CD4-positive, alpha-beta T cell treated with Interleukin-6 for 4 hours (primary cell): ENCODE measurements around the gene HSD11B1L.

Source experiments
- DNase-seq: peaks from one replicate; pipeline ENCODE4 v3.0.0-alpha.2; 2020; ENCODE audit warnings: mixed read lengths

HSD11B1L gene

GRCh38 chr19:5667751-5668271 is 13.0 kb upstream of the HSD11B1L start:
- DNase-seq = no peak

GRCh38 chr19:5669212-5669611 is 11.6 kb upstream of the HSD11B1L start:
- no peak for DNase-seq

GRCh38 chr19:5671600-5671999 is 9.2 kb upstream of the HSD11B1L start:
- no peak for DNase-seq

- DNase-seq = no peak
Measured at GRCh38 chr19:5672708-5673459, 7.9 kb upstream of the HSD11B1L start.

GRCh38 chr19:5673752-5674151 is 7.1 kb upstream of the HSD11B1L start:
- DNase-seq = no peak

GRCh38 chr19:5674714-5675113 is 6.1 kb upstream of the HSD11B1L start:
- DNase-seq = no peak

GRCh38 chr19:5676105-5676771 is 4.6 kb upstream of the HSD11B1L start:
- DNase-seq = no peak

- no peak for DNase-seq
Measured at GRCh38 chr19:5676772-5677105, 4.1 kb upstream of the HSD11B1L start.

GRCh38 chr19:5677136-5677535 is 3.7 kb upstream of the HSD11B1L start:
- no peak for DNase-seq

GRCh38 chr19:5677580-5677979 is 3.2 kb upstream of the HSD11B1L start:
- no peak for DNase-seq

GRCh38 chr19:5678071-5678718 is 2.6 kb upstream of the HSD11B1L start:
- no peak for DNase-seq

- DNase-seq = no peak
Measured at GRCh38 chr19:5679289-5680083, 1.3 kb upstream of the HSD11B1L start.

GRCh38 chr19:5680084-5680436 is 767 bp upstream of the HSD11B1L start:
- no peak for DNase-seq

- DNase-seq = no peak
Measured at GRCh38 chr19:5681391-5682106, 722 bp downstream of the HSD11B1L start.

- DNase-seq = no peak
Measured at GRCh38 chr19:5682107-5682482, 1.3 kb downstream of the HSD11B1L start.

GRCh38 chr19:5683177-5683886 is 2.5 kb downstream of the HSD11B1L start:
- no peak for DNase-seq

- no peak for DNase-seq
Measured at GRCh38 chr19:5684694-5685430, 4.0 kb downstream of the HSD11B1L start.

GRCh38 chr19:5686326-5686646 is 5.5 kb downstream of the HSD11B1L start:
- DNase-seq = no peak

- peak; percentile 99 for DNase-seq
Measured at GRCh38 chr19:5686647-5687359, 6.0 kb downstream of the HSD11B1L start.

- DNase-seq = no peak
Measured at GRCh38 chr19:5687360-5688198, 6.8 kb downstream of the HSD11B1L start.
